NK-92 (cell line): ENCODE data around the gene ARL4C.

ENCODE experiments used
- DNase-seq: peaks from one replicate; lab custom pipeline; 2025; ENCODE audit not compliant: unreplicated experiment; lab: John Stamatoyannopoulos, UW

The ARL4C gene

GRCh38 chr2:234500394-234501006 is 3.6 kb upstream of the ARL4C start:
- DNase-seq: no peak

- DNase-seq: no peak
These were observed 834 bp upstream of the ARL4C start for GRCh38 chr2:234497594-234498235.

- DNase-seq: no peak
These were observed 636 bp downstream of the ARL4C start for GRCh38 chr2:234496055-234496834.

- no peak for DNase-seq
These were observed 1.4 kb downstream of the ARL4C start for GRCh38 chr2:234495251-234496054.

GRCh38 chr2:234494361-234495250 is 2.3 kb downstream of the ARL4C start:
- no peak for DNase-seq

GRCh38 chr2:234493796-234494195 is 3.1 kb downstream of the ARL4C start:
- DNase-seq: no peak

GRCh38 chr2:234492717-234493485 is 4.0 kb downstream of the ARL4C start:
- DNase-seq: no peak

GRCh38 chr2:234491897-234492296 is 5.0 kb downstream of the ARL4C start:
- DNase-seq: no peak

GRCh38 chr2:234491281-234491680 is 5.6 kb downstream of the ARL4C start:
- DNase-seq: no peak

GRCh38 chr2:234490271-234491091 is 6.4 kb downstream of the ARL4C start:
- no peak for DNase-seq

- DNase-seq: peak; percentile 31
These were observed 7.9 kb downstream of the ARL4C start for GRCh38 chr2:234488913-234489451.

- DNase-seq: no peak
These were observed 8.4 kb downstream of the ARL4C start for GRCh38 chr2:234488486-234488885.

- DNase-seq: no peak
These were observed 9.5 kb downstream of the ARL4C start for GRCh38 chr2:234487356-234487755.

GRCh38 chr2:234483568-234484251 is 13.2 kb downstream of the ARL4C start:
- peak; percentile 60 for DNase-seq

- DNase-seq: no peak
These were observed 15.6 kb downstream of the ARL4C start for GRCh38 chr2:234481301-234481700.

GRCh38 chr2:234480337-234480736 is 16.5 kb downstream of the ARL4C start:
- no peak for DNase-seq

GRCh38 chr2:234479465-234479864 is 17.4 kb downstream of the ARL4C start:
- no peak for DNase-seq
